GM12878 (cell line): ENCODE results near the gene TEKT1. TPM values are rescaled to one million over a fixed set of nuclear protein-coding genes. Genes with fewer than 3 reads are reported as not detected.
A peak's percentile ranks its signal among the peaks of the same experiment; 100 is the strongest.
"Not testable (repeated sequence)": the region's sequence is repeated elsewhere in the genome, so short reads cannot be mapped to it uniquely, and the experiment has no call there.

Source experiments
- ATAC-seq: fragments of 200-7000 bp; cut with Tn5 transposase; 3 replicates; pipeline ENCODE4 v1.9.1; 2020; ENCODE audit warnings: mild to moderate bottlenecking, moderate library complexity
- BruUV-seq: library from RNA; stranded (reverse); fragments of 400-500 nt; replicated peaks from 2 replicates; lab custom pipeline; 2021; lab: Mats Ljungman, UMichigan
- CTCF ChIA-PET: fragments of 300-600 bp; sonication (Branson Sonifier 250); formaldehyde crosslinking; extraction: SDS; loops from one replicate; lab custom pipeline; 2021; ENCODE audit warnings: inconsistent platforms; lab: Yijun Ruan, JAX
- POLR2A ChIA-PET: fragments of 350-600 bp; formaldehyde crosslinking; extraction: SDS; loops from one replicate; lab custom pipeline; 2021; ENCODE audit warnings: inconsistent platforms; lab: Charles Lee
- RAD21 ChIA-PET: fragments of 300-600 bp; sonication (Branson Sonifier 250); formaldehyde crosslinking; loops from one replicate; lab custom pipeline; 2023; ENCODE audit warnings: antibody characterized with exemption; ENCODE audit not compliant: unreplicated experiment; lab: Charles Lee
- SMC1A ChIA-PET: fragments of 300-600 bp; sonication (Branson Sonifier 250); formaldehyde crosslinking; loops from one replicate; lab custom pipeline; 2023; ENCODE audit not compliant: unreplicated experiment, uncharacterized antibody; lab: Charles Lee
- DNase-seq: peaks from one replicate; pipeline ENCODE4 v3.0.0-alpha.2; 2011; ENCODE audit warnings: low read depth, low spot score
- FAIRE-seq: peaks from 3 replicates; lab custom pipeline; 2011; peaks lifted over from hg19 to GRCh38; lab: Jason Lieb, UNC
- H2AFZ ChIP-seq: 2 replicates; pipeline ENCODE4 v1.6.0; 2011; ENCODE audit warnings: low read depth, low read length, control low read depth; ENCODE audit not compliant: control insufficient read depth
- H3K27ac ChIP-seq: 2 replicates; pipeline ENCODE4 v1.5.1; 2011; ENCODE audit warnings: control low read depth; ENCODE audit not compliant: control insufficient read depth, insufficient read depth
- H3K27me3 ChIP-seq, 2 experiments: replicated peaks in 1 of 2; 2 replicates each; pipeline versions ENCODE4 v1.6.0 to v1.6.1; 2011; ENCODE audit warnings: low read length in 1 of 2; ENCODE audit not compliant: control insufficient read depth in 2 of 2, insufficient read depth in 2 of 2
- H3K36me3 ChIP-seq, 2 experiments: 2 replicates each; pipeline ENCODE4 v1.5.1; 2011; ENCODE audit warnings: low read length in 1 of 2; ENCODE audit not compliant: control insufficient read depth in 2 of 2, insufficient read depth in 2 of 2
- H3K4me1 ChIP-seq: 2 replicates; pipeline ENCODE4 v1.6.1; 2011; ENCODE audit warnings: mild to moderate bottlenecking, low read length, moderate library complexity, mixed read lengths; ENCODE audit not compliant: control insufficient read depth, insufficient read depth
- H3K4me2 ChIP-seq: 2 replicates; pipeline ENCODE4 v1.6.0; 2011; ENCODE audit warnings: control low read depth; ENCODE audit not compliant: control insufficient read depth, insufficient read depth
- H3K4me3 ChIP-seq: fragments of 200-600 bp; sonication (generic); 2 replicates; pipeline ENCODE4 v1.5.1; 2016
- H3K79me2 ChIP-seq: 2 replicates; pipeline ENCODE4 v1.6.0; 2011; ENCODE audit warnings: low read length; ENCODE audit not compliant: control insufficient read depth, insufficient read depth
- H3K9ac ChIP-seq: 2 replicates; pipeline ENCODE4 v1.8.0; 2011; ENCODE audit warnings: low read length, control low read depth, mixed read lengths; ENCODE audit not compliant: control insufficient read depth, insufficient read depth
- H3K9me3 ChIP-seq: replicated peaks from 3 replicates; pipeline ENCODE4 v1.5.1; 2011; ENCODE audit warnings: mild to moderate bottlenecking, low read length; ENCODE audit not compliant: control insufficient read depth, insufficient read depth
- H4K20me1 ChIP-seq: 2 replicates; pipeline ENCODE4 v1.6.0; 2011; ENCODE audit not compliant: control insufficient read depth, insufficient read depth
- DPF2 ChIP-seq: fragments of 450-650 bp; IDR thresholded peaks from 2 replicates; pipeline ENCODE4 v1.6.1; 2017; ENCODE audit warnings: mild to moderate bottlenecking
- EED ChIP-seq: sonication (generic); IDR thresholded peaks from 2 replicates; pipeline ENCODE4 v1.6.1; 2016; ENCODE audit warnings: antibody characterized with exemption, low read depth
- NR2C2 ChIP-seq: IDR thresholded peaks from 2 replicates; pipeline ENCODE4 v1.6.1; 2011; ENCODE audit warnings: borderline replicate concordance, low read depth; ENCODE audit not compliant: control insufficient read depth, insufficient read length
- RAD21 ChIP-seq: IDR thresholded peaks from 2 replicates; pipeline ENCODE4 v1.6.1; 2011; ENCODE audit warnings: mild to moderate bottlenecking, low read depth, low read length, moderate library complexity; ENCODE audit not compliant: insufficient read depth
- SMC3 ChIP-seq: IDR thresholded peaks from 2 replicates; pipeline ENCODE4 v1.6.1; 2011; ENCODE audit warnings: low read length, improper control_type of control experiment, borderline replicate concordance
- SREBF1 ChIP-seq: IDR thresholded peaks from 2 replicates; pipeline ENCODE4 v1.6.1; 2012; ENCODE audit warnings: mild to moderate bottlenecking, low read length
- WGBS: methylation state at CpG from one replicate; pipeline ENCODE4 v1.1.6; 2016; ENCODE audit warnings: low lambda C conversion rate; ENCODE audit not compliant: insufficient replicate concordance, insufficient coverage; ENCODE audit errors: missing lambda C conversion rate; 5-methylcytosine and 5-hydroxymethylcytosine counted together
- in situ Hi-C: fragments of 300-500 bp; cut with MboI; formaldehyde crosslinking; loops from 9 replicates; pipeline ENCODE4 v1.14.3; 2018; ENCODE audit warnings: mixed read lengths
- intact Hi-C: fragments of 100-400 bp; cut with micrococcal nuclease; formaldehyde crosslinking; loops from one replicate; pipeline ENCODE4 v1.14.2; 2022; ENCODE audit not compliant: unreplicated experiment
- polyA plus RNA-seq, 11 experiments: library from polyadenylated mRNA; depleted of rRNA in 4 of 11; unstranded in 6 of 11; stranded (reverse) in 5 of 11; fragments of >200 nt; fragmentation: Nextera tagmentation in 4 of 11; fragmentation: Illumina TruSeq in 1 of 11; extraction: Ambion mirVana in 4 of 11; extraction: Trizol in 1 of 11; gene quantifications; 1 replicate in 1 of 11; 2 replicates in 10 of 11; pipeline versions ENCODE4 v1.2.1 to v1.2.3, GENCODE V29; 2011 to 2016; ENCODE audit warnings: inconsistent platforms in 2 of 11, missing spikeins in 2 of 11, low read depth in 1 of 11
- total RNA-seq, 4 experiments: library from RNA; depleted of rRNA in 3 of 4; stranded (reverse); fragments of >200 nt in 3 of 4; fragmentation: Illumina TruSeq in 1 of 4; extraction: Trizol in 1 of 4; gene quantifications; 2 replicates each; pipeline versions ENCODE4 v1.2.1 to v1.2.3, GENCODE V29; 2013 to 2021
- TF ChIP-seq, protein P1 (sequence below), 3 experiments: IDR thresholded peaks in 2 of 3; conservative IDR thresholded peaks in 1 of 3; 2 replicates each; pipeline ENCODE4 v1.5.1; 2011; ENCODE audit warnings: low read depth in 3 of 3, low read length in 3 of 3, mild to moderate bottlenecking in 3 of 3, control low read depth in 2 of 3, moderate library complexity in 2 of 3, inconsistent platforms in 1 of 3, mixed read lengths in 1 of 3; ENCODE audit not compliant: control insufficient read depth in 2 of 3, insufficient read depth in 1 of 3; ENCODE audit errors: extremely low read depth in 1 of 3

Gene TEKT1
- total and polyA plus RNA-seq, 10 of the 15 experiments (the other 5 are each of a cell fraction or from before 2014, with no cell fraction given): not detected

DNA sequence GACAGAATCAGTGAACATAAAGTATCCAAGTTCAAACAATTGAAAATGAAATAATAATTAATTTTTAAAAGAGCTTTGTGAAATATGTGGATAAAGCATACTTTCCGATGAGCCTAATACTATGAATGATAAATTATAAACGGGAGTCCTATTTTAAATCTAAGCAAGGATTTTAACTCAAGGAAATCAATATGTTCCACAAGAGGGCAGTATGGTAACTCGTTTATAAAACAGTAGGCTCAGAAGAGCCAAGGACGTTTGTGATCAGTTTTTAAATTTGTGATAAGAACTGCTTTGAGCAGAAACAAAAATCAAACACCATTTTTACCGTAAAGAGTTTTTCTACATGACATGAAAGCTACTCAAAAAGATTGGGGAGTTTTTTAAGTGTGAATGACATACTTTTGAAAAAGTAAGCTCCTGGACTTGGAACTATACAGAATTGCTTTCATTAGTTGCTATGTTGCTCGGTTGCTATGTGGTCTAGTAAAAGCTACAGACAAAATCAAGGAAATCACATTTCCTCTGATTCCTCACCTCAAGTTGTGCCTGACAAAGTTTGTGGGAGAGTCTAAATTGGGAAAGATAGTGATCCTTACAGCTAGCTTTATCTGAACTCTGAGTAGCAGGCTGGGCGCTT is 11.8 kb upstream of the TEKT1 start:
- WGBS: 14% methylated on average over 7 of the region's 7 CpGs
- no TSS peak for BruUV-seq
- ChIA-PET POLR2A (interaction anchor here (1.4 to 1.5 kb wide), 2 partner anchors 161 to 178 kb away, joined by 4 read pairs; no protein-coding TSS in a partner anchor), RAD21 (interaction anchor here (0.6 to 3.1 kb wide), 20 partner anchors 10 to 289 kb away, joined by 3 to 40 read pairs (median 5); partner anchors contain the start of gene BCL6B), SMC1A (interaction anchor here (0.9 to 3.8 kb wide), 29 partner anchors 11 to 207 kb away, joined by 3 to 51 read pairs (median 4); partner anchors contain the start of genes BCL6B, SLC16A13 and TEKT1), CTCF (interaction anchor here (0.7 to 5.0 kb wide), 48 partner anchors 8 to 334 kb away, joined by 3 to 116 read pairs (median 5); partner anchors contain the start of genes RNASEK and TEKT1)
- peak; percentile 88 for FAIRE-seq
- ATAC-seq: peak; percentile 59; the same call in 2 of the 3 replicates
- TF ChIP-seq RAD21 (peak; percentile 45), EED (no peak), NR2C2 (no peak), SREBF1 (no peak), DPF2 (no peak), SMC3 (peak; percentile 61; the same call in 1 of the 2 replicates)
- TF ChIP-seq, protein P1, sequence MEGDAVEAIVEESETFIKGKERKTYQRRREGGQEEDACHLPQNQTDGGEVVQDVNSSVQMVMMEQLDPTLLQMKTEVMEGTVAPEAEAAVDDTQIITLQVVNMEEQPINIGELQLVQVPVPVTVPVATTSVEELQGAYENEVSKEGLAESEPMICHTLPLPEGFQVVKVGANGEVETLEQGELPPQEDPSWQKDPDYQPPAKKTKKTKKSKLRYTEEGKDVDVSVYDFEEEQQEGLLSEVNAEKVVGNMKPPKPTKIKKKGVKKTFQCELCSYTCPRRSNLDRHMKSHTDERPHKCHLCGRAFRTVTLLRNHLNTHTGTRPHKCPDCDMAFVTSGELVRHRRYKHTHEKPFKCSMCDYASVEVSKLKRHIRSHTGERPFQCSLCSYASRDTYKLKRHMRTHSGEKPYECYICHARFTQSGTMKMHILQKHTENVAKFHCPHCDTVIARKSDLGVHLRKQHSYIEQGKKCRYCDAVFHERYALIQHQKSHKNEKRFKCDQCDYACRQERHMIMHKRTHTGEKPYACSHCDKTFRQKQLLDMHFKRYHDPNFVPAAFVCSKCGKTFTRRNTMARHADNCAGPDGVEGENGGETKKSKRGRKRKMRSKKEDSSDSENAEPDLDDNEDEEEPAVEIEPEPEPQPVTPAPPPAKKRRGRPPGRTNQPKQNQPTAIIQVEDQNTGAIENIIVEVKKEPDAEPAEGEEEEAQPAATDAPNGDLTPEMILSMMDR (IDR thresholded peaks at IDR 0.05 in 2 of 3, conservative IDR thresholded peaks at IDR 0.05 in 1 of 3; ENCODE audit: control insufficient read depth in 2 of 3, extremely low read depth in 1 of 3, insufficient read depth in 1 of 3, low read depth in 3 of 3, low read length in 3 of 3): peak; percentile 16 to 52 (median 34); a peak in 4 of 6 replicates
- H4K20me1 ChIP-seq: no peaks in the 10 kb centered on the region
- H2AFZ ChIP-seq: no peak overlapping the region
- H3K4me1 ChIP-seq: no peaks in the 10 kb centered on the region
- H3K4me3 ChIP-seq: no peak overlapping the region
- no peaks in the 10 kb centered on the region for H3K36me3 ChIP-seq
- H3K4me2 ChIP-seq: no peak overlapping the region
- in situ Hi-C loops (loop anchor here (10.0 kb wide), 1 partner anchor 161 kb away; no protein-coding TSS in a partner anchor), intact Hi-C loops (loop anchor here (2.0 kb wide), 2 partner anchors 161 to 177 kb away; no protein-coding TSS in a partner anchor)
- no peaks in the 10 kb centered on the region for H3K79me2 ChIP-seq
- DNase-seq: no peak
- no peak overlapping the region for H3K27ac ChIP-seq
- no peaks in the 10 kb centered on the region for H3K27me3 ChIP-seq
- no peaks in the 10 kb centered on the region for H3K9me3 ChIP-seq
- no peak overlapping the region for H3K9ac ChIP-seq

DNA sequence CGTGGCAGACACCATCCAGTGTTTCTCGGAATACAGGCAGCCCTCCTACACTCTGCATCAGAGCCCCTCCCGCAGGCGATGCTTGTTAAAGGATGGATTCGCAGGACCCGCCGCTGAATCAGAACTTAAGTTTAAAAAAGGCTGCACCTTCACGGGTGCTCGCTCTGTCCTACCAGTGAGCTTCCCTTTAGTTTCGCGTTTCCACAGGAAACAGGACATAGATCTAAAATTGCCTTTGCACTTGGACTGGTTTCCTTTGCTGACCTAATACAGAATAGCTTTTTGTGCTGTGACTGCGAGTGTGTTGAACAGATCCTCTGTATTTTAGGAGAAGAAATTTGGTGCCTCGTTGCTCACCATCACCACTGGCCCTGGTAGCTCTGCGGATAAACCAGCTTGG is 10.2 kb upstream of the TEKT1 start:
- SMC1A ChIA-PET: interaction anchor here (1.5 to 3.8 kb wide), 5 partner anchors 12 to 162 kb away, joined by 3 to 51 read pairs (median 26); no protein-coding TSS in a partner anchor
- H3K9ac ChIP-seq, DNase-seq, POLR2A ChIA-PET, H4K20me1 ChIP-seq, H3K79me2 ChIP-seq, H3K4me3 ChIP-seq, H3K9me3 ChIP-seq, H3K36me3 ChIP-seq, H3K4me2 ChIP-seq, H3K27me3 ChIP-seq, H3K27ac ChIP-seq, H2AFZ ChIP-seq, ATAC-seq, H3K4me1 ChIP-seq, BruUV-seq: not testable (repeated sequence)
- RAD21 ChIA-PET: interaction anchor here (2.9 to 3.1 kb wide), 3 partner anchors 69 to 180 kb away, joined by 13 to 40 read pairs (median 23); partner anchors contain the start of gene BCL6B
- in situ Hi-C loops: loop anchor here (10.0 kb wide), 1 partner anchor 163 kb away; no protein-coding TSS in a partner anchor
- 28% methylated on average over 9 of the region's 14 CpGs for WGBS
- intact Hi-C loops: loop anchor here (2.0 kb wide), 2 partner anchors 163 to 175 kb away; no protein-coding TSS in a partner anchor
- CTCF ChIA-PET: interaction anchor here (0.6 to 5.0 kb wide), 13 partner anchors 10 to 295 kb away, joined by 3 to 116 read pairs (median 18); partner anchors contain the start of gene TEKT1
- FAIRE-seq: peak; percentile 64
